HEK293 (cell line): ENCODE measurements around the gene EIF3L.

Source experiments
- ZBTB48 ChIP-seq: fragments of 450-650 bp; formaldehyde crosslinking; IDR thresholded peaks from 2 replicates; pipeline ENCODE4 v1.5.1; 2016; ENCODE audit warnings: missing biosample characterization, missing genetic modification characterization
- ZNF214 ChIP-seq: fragments of 450-650 bp; formaldehyde crosslinking; IDR thresholded peaks from 2 replicates; pipeline ENCODE4 v1.5.1; 2017; ENCODE audit warnings: missing biosample characterization, mild to moderate bottlenecking, missing genetic modification characterization, borderline replicate concordance
- ZNF561 ChIP-seq: fragments of 450-650 bp; IDR thresholded peaks from 2 replicates; pipeline ENCODE4 v1.5.1; 2018; ENCODE audit warnings: missing biosample characterization, missing genetic modification characterization, borderline replicate concordance
- TF ChIP-seq, protein P1 (sequence below): fragments of 450-650 bp; formaldehyde crosslinking; IDR thresholded peaks from 2 replicates; pipeline ENCODE4 v1.5.1; 2016; ENCODE audit warnings: missing biosample characterization, missing genetic modification characterization
- TF ChIP-seq, protein P2 (sequence below): fragments of 450-650 bp; formaldehyde crosslinking; IDR thresholded peaks from 2 replicates; pipeline ENCODE4 v1.5.1; 2016; ENCODE audit warnings: missing biosample characterization, missing genetic modification characterization, low read depth

DNA sequence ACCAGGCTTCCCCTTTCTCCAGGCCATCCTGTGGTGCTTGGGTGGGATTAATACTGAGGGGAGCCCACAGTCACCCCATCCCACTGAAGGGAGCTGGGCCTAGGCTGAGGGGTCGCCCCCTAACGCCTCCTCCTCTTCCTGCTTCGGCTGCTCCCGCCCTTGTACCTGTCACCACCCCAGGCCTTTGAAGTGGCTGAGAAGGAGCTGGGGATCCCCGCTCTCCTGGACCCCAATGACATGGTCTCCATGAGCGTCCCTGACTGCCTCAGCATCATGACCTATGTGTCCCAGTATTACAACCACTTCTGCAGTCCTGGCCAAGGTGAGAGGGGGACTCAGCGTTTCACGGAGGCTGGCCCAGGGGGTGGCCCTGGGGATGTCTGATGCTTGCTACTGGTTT, 63.0 kb downstream of the EIF3L start:
- TF ChIP-seq ZBTB48 (tag by site-specific recombination) (no peak), ZNF214 (tag by site-specific recombination) (no peak), ZNF561 (tag by site-specific recombination) (no peak)
- TF ChIP-seq, protein P1, sequence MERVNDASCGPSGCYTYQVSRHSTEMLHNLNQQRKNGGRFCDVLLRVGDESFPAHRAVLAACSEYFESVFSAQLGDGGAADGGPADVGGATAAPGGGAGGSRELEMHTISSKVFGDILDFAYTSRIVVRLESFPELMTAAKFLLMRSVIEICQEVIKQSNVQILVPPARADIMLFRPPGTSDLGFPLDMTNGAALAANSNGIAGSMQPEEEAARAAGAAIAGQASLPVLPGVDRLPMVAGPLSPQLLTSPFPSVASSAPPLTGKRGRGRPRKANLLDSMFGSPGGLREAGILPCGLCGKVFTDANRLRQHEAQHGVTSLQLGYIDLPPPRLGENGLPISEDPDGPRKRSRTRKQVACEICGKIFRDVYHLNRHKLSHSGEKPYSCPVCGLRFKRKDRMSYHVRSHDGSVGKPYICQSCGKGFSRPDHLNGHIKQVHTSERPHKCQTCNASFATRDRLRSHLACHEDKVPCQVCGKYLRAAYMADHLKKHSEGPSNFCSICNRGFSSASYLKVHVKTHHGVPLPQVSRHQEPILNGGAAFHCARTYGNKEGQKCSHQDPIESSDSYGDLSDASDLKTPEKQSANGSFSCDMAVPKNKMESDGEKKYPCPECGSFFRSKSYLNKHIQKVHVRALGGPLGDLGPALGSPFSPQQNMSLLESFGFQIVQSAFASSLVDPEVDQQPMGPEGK (tag by site-specific recombination) = no peak
- TF ChIP-seq, protein P2, sequence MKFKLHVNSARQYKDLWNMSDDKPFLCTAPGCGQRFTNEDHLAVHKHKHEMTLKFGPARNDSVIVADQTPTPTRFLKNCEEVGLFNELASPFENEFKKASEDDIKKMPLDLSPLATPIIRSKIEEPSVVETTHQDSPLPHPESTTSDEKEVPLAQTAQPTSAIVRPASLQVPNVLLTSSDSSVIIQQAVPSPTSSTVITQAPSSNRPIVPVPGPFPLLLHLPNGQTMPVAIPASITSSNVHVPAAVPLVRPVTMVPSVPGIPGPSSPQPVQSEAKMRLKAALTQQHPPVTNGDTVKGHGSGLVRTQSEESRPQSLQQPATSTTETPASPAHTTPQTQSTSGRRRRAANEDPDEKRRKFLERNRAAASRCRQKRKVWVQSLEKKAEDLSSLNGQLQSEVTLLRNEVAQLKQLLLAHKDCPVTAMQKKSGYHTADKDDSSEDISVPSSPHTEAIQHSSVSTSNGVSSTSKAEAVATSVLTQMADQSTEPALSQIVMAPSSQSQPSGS = no peak
